ENCODE results near the gene COBLL1. TPM values are rescaled to one million over a fixed set of nuclear protein-coding genes. Genes with fewer than 3 reads are reported as not detected.

COBLL1 gene
- total RNA-seq, 1 donor from 2014 or later = 85.9 TPM

DNA sequence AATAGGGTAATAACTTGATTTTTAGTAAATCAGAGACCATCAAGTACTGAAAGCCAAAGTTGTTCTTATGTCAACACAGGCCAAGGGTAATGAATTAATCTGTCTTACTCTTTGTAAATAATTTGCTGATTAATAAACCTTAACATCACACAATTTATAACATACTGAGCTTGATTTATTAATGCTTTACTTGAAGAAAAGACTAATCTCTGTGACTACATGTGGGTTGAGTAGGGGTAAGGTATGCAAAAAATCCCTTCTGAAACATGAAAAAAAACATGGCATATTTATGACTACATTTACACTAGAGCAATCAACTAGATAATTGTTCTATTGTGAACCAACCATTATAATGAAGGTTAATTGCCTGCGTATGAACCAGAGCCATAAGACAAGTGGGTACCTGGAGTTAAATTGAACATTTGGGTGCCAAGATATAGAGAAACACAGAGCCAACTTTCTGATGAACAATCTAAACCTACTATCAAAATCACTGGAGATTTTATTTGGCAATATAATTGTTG is 152.7 kb downstream of the COBLL1 start:
- DNase-seq (ENCODE audit: low spot score) = no peak

DNA sequence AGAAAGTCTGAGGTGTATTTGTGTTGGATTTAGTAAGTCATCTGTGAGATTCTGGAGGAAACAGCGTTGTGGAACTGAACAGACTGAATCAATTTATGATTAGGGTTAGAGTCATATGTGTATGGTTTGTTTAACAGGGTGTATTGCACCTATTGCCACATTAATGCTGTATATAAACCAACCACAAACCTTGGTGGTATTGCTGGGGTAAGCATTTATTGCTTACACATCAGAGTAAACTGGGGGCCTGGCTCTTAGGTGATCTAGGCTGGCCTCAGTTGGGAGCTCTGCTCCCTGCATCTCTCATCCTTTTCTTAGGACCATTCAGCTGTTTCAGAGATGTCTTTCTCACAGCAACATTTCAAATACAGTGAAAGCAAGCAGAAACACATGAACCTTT is 160.6 kb downstream of the COBLL1 start:
- no peak for DNase-seq (ENCODE audit: low spot score)

DNA sequence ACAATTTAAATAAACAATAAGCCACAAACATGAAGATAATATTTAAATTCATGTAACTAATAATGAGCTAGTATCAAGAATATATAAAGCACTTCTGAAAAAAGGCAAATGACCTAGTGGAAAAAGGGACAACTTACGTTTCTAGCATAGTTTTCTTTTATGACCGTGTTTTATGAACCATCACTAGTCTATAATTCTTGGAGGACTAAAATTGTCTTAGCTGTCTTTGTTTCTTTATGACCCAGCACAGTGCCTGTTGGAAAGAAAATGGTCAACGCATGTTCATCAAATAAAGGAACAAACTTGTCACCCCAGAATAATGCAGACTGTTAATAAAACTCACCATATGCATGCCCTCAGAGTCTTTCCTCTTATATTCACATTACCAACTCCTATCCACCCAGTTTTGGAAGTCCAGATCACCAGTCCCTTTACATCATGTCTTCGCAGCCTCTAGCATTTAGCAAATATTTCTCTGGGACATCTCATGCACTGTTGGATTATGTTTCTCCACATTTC is 162.9 kb downstream of the COBLL1 start:
- no peak for DNase-seq (ENCODE audit: low spot score)

DNA sequence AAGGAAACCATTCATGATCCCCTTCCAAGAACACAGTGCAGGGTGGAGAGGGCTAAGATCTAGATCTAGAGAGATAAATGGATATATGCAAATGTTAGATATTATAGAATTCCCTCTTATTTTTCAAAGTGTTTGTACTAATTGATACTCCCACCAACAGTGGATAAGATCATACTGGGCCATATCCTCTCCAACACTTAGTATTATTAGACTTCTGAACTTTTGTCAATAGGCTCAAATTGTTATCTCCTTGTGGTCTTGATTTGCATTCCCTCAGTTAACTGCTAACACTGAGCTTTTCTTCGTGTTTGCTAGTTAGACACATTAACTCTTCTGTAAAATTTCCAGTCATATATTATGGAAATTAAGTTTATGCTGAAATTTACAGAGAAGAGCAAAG is 163.9 kb downstream of the COBLL1 start:
- DNase-seq (ENCODE audit: low spot score) = no peak

DNA sequence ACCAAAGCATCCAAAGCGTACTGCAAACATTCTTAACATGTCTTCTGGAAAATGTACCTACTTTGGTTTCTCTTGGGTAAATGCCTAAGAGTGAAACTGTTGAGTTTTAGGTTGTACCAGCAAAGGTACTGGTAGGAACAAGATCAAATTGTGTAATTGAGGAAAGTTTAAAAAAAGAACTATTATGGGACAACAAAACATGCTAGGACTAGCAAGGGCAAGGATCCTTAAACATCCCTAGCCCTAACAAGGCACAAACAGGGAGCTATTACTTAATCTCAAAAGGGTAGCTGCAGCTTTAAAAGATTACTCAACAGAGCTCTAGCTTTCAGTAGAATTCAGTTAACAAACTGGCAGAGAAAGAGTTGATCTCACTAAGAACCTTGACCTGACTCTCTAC is 164.4 kb downstream of the COBLL1 start:
- no peak for DNase-seq (ENCODE audit: low spot score)

DNA sequence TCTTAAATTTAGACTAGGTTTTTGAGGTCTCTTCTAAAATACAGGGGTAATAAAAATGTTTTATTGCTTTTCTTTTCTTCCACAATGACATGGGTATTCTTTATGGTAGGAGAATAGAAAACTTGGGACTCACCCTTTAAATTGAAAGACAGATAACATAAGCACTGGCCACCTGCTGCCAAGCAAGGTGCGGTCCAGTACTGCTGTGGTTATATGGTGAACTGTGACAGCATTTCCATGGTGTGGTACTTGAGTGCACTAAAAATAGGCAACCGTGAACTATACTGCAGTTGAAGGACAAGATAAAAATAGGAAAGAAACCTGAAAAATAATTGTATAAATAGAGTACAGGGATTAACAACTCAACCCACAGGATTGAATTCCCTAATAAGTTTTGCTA is 165.9 kb downstream of the COBLL1 start:
- DNase-seq (ENCODE audit: low spot score) = no peak

DNA sequence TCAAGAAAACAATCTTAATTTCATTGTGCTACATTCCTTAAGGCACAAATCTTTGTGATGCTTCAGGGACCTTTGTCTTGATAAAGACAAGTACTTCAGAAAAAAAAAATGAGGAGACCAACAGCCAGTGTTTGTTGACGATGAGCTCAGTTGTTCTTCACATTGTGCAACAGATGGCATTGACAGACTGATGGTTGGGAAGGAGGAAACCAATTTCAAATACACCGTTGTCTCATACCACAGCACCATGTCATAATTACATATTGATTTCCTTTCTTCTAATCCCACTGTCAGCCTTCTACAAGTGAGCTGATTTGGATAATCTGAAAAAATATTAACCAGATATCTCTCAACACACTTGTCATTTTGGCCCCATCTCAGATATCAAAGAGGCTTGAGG is 166.6 kb downstream of the COBLL1 start:
- DNase-seq (ENCODE audit: low spot score) = no peak

DNA sequence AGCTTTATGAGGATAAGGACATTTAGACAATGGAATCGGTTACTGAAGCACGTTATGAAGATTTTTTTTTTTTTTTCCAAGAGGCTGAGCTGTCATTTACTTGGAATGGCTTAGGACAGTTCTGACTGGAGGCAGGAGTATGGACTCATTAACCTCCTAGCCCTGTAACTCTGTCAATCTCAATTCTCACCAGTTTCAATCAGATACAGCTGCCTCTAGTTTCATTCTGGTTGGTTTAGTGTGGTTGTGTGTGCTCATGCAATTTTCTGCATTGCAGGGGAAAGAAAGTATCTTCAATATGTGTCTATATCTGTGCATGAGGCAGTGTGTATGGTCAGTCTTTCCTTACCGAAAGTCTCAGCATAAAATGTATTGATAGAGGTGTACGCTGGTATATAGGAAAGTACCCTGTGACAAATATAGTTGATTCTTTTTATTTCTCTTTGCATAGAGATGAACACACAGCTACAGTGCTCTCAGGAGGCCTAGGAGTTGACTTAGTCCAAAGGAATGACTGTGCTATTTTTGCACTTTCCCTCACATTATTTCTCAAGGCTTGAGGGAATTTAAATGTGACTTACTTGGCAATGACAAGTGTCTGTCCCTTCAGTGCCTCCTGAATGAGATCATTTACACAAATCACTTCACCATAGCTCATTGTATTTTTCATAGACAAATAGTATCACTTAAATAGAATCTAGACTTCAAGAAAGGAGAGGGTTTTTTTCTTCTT is 169.8 kb downstream of the COBLL1 start:
- DNase-seq (ENCODE audit: low spot score) = no peak

DNA sequence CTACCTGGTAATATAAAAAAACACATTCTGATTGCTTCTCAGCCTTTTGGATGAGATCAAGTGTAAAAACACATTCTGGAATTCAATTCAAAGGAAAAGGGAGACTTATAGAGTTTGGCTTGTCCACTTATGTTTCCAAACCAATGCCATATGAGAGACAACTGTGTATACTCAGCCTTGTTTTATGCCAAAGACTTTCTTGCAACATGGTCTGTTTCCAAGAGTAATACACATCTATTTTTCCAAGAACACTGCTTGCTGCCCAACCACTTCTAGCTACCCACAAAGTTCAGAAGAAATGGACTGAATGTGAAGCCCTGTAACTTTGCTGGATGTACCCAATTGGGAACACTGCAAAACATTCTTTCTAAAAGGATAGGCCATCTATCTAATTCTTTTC is 172.3 kb downstream of the COBLL1 start:
- no peak for DNase-seq (ENCODE audit: low spot score)

DNA sequence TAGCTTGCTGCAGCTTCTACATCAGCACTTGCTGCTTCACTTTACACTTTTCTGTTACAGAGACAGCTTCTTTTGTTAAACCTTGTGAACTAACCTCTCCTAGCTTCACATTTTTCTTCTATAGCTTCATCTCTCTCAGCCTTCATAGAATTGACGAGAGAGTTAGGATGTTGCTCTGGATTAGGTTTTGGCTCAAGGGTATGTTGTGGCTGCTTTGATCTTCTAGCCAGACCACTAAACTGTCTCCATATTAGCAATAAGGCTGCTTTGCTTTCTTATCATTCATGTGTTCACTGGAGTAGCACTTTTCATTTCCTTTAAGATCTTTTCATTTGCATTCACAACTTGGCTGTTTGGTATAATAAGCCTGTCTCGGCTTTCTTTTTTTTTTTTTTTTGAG is 174.1 kb downstream of the COBLL1 start:
- DNase-seq (ENCODE audit: low spot score) = no peak

DNA sequence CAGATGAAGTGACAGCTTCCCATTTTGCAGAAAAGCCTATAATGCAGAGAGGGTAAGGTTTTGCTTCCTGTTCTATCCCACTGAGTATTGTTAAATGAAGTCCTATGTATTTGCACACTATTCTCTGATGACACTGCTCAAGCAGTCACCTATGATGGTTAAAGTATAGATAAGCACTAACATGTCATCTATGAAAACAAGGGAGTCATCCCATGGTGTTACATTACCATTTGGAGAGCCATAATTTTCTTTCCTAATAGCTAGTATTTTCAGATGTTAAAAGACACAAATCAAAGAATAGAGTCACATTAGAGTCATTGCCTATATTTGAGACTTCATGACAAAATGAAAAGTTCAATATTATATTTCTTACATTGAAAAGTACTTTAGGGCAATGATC is 177.6 kb downstream of the COBLL1 start:
- DNase-seq (ENCODE audit: low spot score) = no peak

DNA sequence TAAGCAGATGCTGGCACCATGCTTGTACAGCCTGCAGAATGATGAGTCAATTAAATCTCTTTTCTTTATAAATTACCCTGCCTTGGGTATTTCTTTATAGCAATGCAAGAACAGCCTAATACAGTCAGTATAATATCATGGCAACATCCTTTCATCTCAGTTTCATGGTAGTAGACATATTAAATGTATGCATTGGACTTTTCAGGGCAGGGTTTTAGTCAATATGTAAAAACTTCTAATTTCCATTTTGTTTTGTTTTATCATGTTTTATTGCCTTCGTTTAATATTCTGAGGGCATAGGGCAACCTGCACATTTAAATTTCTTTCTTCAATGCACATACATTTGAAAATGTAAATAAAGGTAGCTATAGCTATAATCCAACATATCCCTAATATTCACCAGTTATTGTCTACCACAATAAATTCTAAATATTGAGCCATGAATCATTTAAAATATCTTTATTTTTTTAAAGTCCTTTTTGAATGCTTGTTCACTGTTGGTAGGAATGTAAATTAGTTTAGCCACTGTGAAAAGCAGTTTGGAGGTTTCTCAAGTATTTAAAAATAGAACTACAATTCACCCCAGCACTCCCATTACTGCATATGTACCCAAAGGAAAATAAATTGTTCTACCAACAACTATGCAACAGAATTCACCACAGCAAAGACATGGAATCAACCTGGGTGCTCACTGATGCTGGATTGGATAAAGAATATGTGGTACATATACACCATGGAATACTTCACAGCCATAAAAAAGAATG is 178.6 kb downstream of the COBLL1 start:
- no peak for DNase-seq (ENCODE audit: low spot score)

DNA sequence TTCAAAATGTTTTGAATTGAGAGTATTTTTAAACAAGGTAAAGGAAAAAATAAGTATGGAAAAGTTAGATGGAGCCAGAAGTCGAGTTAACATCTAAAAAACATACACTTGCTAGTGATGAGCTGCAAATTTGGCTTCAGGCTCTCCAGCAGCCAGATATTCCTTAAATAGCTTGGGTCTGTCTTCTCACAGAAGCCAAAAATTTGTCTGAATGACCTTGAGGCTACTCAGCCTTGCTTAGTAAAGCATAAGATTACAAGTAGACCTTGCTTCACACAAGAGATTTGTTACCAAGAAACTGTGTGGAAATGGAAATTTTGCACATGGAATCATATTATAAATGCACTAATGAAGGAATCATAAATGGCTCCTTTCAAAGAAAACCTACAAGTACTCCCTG is 179.6 kb downstream of the COBLL1 start:
- DNase-seq (ENCODE audit: low spot score) = no peak

DNA sequence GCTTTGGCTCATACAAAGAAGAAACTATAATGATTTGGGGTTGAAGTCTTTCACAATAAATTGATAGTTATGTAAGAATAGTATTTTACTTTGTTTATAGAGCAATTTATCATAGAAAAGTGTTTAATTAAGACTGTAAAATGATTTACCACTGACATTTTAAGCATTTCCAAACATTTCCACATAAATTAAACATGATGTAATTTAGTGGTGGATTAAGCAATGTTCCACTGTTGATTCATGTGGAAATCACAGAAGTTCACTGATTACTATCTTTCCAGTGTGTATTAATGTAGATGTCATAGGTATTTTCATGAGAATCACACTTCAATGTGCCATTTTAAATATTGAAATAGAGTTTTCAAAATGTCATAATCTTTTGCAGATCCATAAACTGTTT is 180.3 kb downstream of the COBLL1 start:
- no peak for DNase-seq (ENCODE audit: low spot score)

DNA sequence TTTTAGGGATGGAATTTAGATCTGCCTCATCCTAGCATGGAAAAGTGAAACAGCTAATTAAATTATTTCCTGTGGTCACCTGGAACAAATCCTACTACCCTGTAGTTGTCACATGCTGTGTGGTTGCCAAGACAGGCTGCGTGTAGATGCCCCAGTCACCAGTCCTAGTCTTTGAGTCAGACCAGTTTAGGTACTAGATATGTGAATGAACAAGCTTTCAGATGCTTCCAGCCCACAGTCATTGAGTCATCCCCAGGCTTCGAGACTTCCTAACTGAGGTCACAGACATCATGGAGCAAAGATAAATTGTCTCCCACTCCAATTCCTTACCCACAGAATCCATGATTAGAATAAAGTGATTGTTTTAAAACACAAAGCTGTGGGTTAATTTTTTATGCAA is 184.5 kb downstream of the COBLL1 start:
- DNase-seq (ENCODE audit: low spot score) = no peak

DNA sequence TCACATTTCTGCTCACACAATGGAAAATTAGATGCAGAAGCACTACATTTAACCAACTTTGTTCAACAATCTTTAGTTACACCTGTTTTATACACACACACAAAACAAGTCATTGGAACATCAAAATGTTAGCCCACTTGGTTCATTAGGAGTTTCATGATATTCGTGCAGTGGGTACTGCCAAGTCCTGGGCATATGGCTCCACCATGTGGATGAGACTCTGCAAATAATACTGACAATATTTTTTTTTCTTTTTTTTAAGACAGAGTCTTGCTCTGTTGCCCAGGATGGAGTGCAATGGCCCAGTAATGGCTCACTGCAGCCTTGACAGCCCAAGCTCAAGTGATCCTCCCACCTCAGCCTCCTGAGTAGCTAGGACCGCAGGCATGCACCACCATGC is 185.9 kb downstream of the COBLL1 start:
- no peak for DNase-seq (ENCODE audit: low spot score)

DNA sequence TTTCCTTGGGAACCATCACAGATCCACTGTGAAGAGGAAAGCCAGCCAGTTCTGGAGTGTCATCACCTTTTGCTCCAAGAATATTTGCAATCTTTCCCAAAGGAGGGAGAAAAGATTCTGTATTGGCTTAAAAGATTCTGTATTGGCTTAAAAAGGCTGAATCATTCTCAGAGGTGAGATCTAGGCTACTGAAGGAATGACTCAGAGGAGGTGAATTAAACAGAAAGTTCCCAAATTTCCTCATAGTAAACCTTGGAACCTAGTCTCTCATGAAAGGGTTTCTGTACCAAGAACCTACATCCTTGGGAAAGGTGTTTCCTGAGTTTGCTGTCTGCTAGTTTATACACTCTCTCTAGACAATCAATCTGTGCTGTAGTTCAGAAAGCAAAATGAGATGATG is 186.3 kb downstream of the COBLL1 start:
- no peak for DNase-seq (ENCODE audit: low spot score)

DNA sequence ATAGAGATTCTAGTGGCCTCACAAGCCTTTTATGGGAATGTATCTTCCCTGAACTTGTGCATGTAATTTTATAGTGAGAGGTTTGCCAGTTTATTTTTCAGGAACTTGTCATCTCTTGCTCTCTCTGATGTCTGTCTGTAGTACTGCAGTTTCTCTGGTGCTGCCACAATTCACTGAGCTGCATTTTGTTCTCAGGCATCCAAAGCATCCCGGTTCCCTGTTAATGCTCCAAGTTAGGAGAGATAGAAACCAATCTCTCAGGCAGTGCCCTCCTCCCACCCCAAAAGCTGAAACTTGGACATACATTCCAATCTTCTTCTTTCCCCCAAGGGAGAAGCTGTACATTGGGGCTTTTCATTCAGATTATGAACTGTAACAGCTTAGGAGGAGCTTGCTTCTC is 190.3 kb downstream of the COBLL1 start:
- DNase-seq (ENCODE audit: low spot score) = no peak

DNA sequence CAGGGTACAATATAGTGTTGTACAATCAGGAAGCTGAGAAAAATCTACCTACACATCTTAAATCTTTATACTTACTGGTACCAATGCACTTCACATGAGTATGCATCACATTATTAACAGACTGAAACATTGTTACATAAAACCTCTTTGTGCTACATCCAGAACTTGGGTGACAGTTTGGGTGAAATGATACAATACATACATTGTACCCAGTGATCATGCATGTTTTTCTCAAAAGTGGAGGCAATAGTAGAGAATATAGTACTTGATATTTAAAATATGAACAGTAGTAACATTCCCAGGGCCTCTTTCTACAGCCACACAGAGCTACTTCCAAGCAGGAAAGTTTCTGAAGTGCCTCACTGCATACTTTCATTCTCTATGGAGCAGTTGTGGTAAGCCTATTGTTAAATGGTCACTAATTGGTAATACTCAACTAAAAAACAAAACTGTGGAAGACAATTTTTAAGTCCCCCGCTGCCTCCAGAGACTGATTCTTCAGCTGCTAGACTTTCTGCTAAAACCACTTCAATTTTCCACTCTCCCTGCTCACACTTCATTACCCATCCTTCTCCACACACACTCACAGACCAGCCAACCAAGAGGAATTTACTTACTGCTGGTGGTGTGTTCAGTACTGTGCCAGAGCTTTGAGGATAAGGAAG is 197.5 kb downstream of the COBLL1 start:
- no peak for DNase-seq (ENCODE audit: low spot score)

DNA sequence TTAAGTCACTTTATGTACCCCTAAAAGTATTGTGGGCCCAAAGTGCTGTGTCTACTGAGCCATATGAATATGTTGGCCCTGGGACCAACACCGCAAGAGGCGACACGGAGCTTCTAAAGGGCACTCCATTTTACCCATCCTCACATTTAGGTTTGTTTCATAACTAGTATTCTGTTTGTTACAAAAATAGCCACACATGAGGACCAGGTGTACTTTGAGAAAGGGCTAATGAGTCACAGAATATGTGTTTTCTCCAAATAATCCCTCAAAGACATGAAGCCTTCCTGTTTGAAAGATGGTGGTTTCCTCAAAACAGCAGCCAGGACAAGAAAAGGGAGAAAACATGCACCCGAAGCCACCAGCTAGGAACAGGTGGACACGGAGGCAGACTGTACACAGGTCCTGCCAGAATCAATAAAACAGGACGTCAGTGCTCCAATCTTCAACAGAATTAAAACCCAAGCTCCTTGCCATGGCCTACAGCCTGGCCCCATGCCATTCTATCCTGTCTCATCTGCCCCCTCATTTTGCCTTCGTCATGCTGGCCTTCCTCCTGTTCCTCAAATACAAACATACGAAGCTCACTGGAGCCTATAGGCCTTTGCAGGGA is 198.6 kb downstream of the COBLL1 start:
- no peak for DNase-seq (ENCODE audit: low spot score)

DNA sequence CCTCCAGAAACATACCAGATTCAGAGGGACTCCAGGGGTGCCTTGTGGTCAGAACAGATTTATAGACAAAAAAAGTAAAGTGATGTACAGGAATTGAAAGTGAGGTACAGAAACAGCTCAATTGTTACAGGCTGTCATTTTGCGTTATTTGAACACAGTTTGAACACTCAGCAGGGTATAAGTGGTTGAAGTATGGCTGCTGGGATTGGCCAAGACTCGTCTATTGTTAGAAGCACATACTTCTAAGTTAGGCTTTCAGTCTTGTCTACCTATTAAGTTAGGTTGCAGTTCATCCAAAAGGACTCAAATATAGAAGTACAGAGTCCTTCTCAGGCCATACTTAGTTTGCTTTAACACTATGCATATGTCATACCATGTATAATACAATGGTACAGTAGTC is 199.4 kb downstream of the COBLL1 start:
- no peak for DNase-seq (ENCODE audit: low spot score)

All from mesenteric fat pad (tissue), 1 donor.